ENCODE data around the gene SLC25A27. TPM values are rescaled to one million over a fixed set of nuclear protein-coding genes. Genes with fewer than 3 reads are reported as not detected.

SLC25A27 gene
- polyA plus RNA-seq, 3 donors = 0.34 to 1.7 TPM; not detected in 1

DNA sequence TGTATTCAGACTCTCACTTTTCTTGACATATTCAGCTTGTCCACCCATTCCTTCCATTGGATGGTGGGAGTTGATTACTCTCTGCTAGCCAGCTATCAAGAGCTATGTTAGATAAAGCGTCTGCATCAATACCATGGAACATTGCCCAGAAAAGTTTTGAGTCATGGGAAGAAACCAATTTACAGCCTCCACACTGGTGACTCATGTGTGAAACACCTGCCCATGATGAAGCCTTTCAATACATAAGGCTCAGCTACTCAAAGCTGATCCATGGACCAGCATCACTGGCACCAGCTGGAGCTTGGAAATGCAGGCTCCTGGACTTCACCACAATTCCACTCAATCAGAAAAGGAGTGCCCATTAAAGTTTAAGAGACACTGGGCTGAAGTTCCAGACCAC, 66.3 kb downstream of the SLC25A27 start:
- no peak overlapping the region for H3K4me3 ChIP-seq (replicated peaks in 1 of 3; ENCODE audit: low read depth in 2 of 3, low read length in 3 of 3)
- H3K79me2 ChIP-seq (ENCODE audit: insufficient read depth, low read length) = no peaks in the 10 kb centered on the region
- intact Hi-C loops (cut with micrococcal nuclease) = loop anchor here in 1 of 2 donors (5.0 kb wide), 1 partner anchor 53 kb away; no protein-coding TSS in a partner anchor
- no peak overlapping the region for H3K4me2 ChIP-seq (replicated peaks; ENCODE audit: extremely low read depth, low read length, poor library complexity, severe bottlenecking)
- peaks cover 13 to 15% of the 10 kb centered on the region in 2 donors for H3K36me3 ChIP-seq (replicated peaks in 1 of 2; ENCODE audit: control insufficient read depth in 1 of 2, insufficient read depth in 2 of 2, low read length in 2 of 2)
- Mint-ChIP-seq H3K36me3 (peaks cover 28 to 49% of the 10 kb centered on the region in 2 donors), H3K9me3 (peaks cover 0 to 2% (median 0%) of the 10 kb centered on the region in 7 donors), H3K27me3 (ENCODE audit: low read depth in 3 of 3) (no peaks in the 10 kb centered on the region), H3K4me3 (no peak overlapping the region), H3K4me1 (peaks cover 47% of the 10 kb centered on the region), H3K27ac (peak overlapping the region in 1 of 7 donors; percentile 21)
- no peak overlapping the region for H2AFZ ChIP-seq (ENCODE audit: insufficient read depth, low read depth, low read length, poor library complexity, severe bottlenecking)
- no peak overlapping the region for H3K27ac ChIP-seq (ENCODE audit: low read depth in 1 of 2, low read length in 2 of 2)
- peak in 1 of 3 donors; percentile 41 for DNase-seq
- H3K9ac ChIP-seq (ENCODE audit: insufficient read depth, low read length, poor library complexity, severe bottlenecking) = no peak overlapping the region
- H3K9me3 ChIP-seq (replicated peaks in 1 of 2; ENCODE audit: control insufficient read depth in 1 of 2, insufficient read depth in 1 of 2, low read length in 2 of 2) = no peaks in the 10 kb centered on the region
- TF ChIP-seq, protein P1, sequence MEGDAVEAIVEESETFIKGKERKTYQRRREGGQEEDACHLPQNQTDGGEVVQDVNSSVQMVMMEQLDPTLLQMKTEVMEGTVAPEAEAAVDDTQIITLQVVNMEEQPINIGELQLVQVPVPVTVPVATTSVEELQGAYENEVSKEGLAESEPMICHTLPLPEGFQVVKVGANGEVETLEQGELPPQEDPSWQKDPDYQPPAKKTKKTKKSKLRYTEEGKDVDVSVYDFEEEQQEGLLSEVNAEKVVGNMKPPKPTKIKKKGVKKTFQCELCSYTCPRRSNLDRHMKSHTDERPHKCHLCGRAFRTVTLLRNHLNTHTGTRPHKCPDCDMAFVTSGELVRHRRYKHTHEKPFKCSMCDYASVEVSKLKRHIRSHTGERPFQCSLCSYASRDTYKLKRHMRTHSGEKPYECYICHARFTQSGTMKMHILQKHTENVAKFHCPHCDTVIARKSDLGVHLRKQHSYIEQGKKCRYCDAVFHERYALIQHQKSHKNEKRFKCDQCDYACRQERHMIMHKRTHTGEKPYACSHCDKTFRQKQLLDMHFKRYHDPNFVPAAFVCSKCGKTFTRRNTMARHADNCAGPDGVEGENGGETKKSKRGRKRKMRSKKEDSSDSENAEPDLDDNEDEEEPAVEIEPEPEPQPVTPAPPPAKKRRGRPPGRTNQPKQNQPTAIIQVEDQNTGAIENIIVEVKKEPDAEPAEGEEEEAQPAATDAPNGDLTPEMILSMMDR (IDR thresholded peaks at IDR 0.05) = no peak
- H4K20me1 ChIP-seq (ENCODE audit: insufficient read depth, low read length) = no peaks in the 10 kb centered on the region
- WGBS (ENCODE audit: insufficient coverage) = 100% methylated on average over 1 of the region's 1 CpG
- H3K4me1 ChIP-seq (ENCODE audit: control insufficient read depth in 1 of 2, insufficient read depth in 2 of 2, low read length in 2 of 2) = peaks cover 42 to 48% of the 10 kb centered on the region in 2 donors
- H3K27me3 ChIP-seq (ENCODE audit: control insufficient read depth in 2 of 2, insufficient read depth in 2 of 2, low read length in 2 of 2) = no peaks in the 10 kb centered on the region

DNA sequence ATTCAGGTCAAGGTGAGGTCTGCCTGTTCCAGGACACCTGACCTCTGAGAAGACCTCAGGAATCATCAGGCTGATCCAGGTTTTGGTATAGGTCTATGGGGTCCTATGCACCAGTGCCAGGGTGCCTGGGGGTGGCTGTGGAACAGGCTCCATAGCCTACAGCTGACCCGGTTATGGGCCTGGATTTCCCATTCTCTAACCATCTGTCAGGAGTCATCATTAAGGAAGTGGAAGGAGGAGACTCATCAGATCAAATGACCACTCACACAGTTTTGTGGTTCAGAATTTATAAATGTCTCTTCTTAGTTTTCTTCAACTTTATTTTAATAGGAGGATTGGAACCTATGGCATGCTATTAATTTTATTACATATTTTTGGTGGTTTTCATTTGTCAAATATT, 67.6 kb downstream of the SLC25A27 start:
- Mint-ChIP-seq H3K36me3 (peaks cover 28 to 49% of the 10 kb centered on the region in 2 donors), H3K4me3 (no peak overlapping the region), H3K27me3 (ENCODE audit: low read depth in 3 of 3) (no peaks in the 10 kb centered on the region), H3K4me1 (peaks cover 34% of the 10 kb centered on the region), H3K27ac (no peak overlapping the region), H3K9me3 (peaks cover 0 to 2% (median 0%) of the 10 kb centered on the region in 7 donors)
- no CpG with 5 or more reads among the region's 1 CpG for WGBS (ENCODE audit: insufficient coverage)
- TF ChIP-seq, protein P1 (IDR thresholded peaks at IDR 0.05) = no peak
- no peaks in the 10 kb centered on the region for H4K20me1 ChIP-seq (ENCODE audit: insufficient read depth, low read length)
- no peaks in the 10 kb centered on the region for H3K79me2 ChIP-seq (ENCODE audit: insufficient read depth, low read length)
- H3K36me3 ChIP-seq (replicated peaks in 1 of 2; ENCODE audit: control insufficient read depth in 1 of 2, insufficient read depth in 2 of 2, low read length in 2 of 2) = peaks cover 13 to 15% of the 10 kb centered on the region in 2 donors
- no peaks in the 10 kb centered on the region for H3K9me3 ChIP-seq (replicated peaks in 1 of 2; ENCODE audit: control insufficient read depth in 1 of 2, insufficient read depth in 1 of 2, low read length in 2 of 2)
- H3K4me3 ChIP-seq (replicated peaks in 1 of 3; ENCODE audit: low read depth in 2 of 3, low read length in 3 of 3) = no peak overlapping the region
- no peaks in the 10 kb centered on the region for H3K27me3 ChIP-seq (ENCODE audit: control insufficient read depth in 2 of 2, insufficient read depth in 2 of 2, low read length in 2 of 2)
- H3K27ac ChIP-seq (ENCODE audit: low read depth in 1 of 2, low read length in 2 of 2) = no peak overlapping the region
- peaks cover 30 to 35% of the 10 kb centered on the region in 2 donors for H3K4me1 ChIP-seq (ENCODE audit: control insufficient read depth in 1 of 2, insufficient read depth in 2 of 2, low read length in 2 of 2)
- no peak overlapping the region for H3K4me2 ChIP-seq (replicated peaks; ENCODE audit: extremely low read depth, low read length, poor library complexity, severe bottlenecking)
- H3K9ac ChIP-seq (ENCODE audit: insufficient read depth, low read length, poor library complexity, severe bottlenecking) = no peak overlapping the region
- peak in 1 of 3 donors; percentile 14 for DNase-seq
- H2AFZ ChIP-seq (ENCODE audit: insufficient read depth, low read depth, low read length, poor library complexity, severe bottlenecking) = no peak overlapping the region
- intact Hi-C loops (cut with micrococcal nuclease) = no loop called here

Other genes starting within 250 kb of the SLC25A27 start
- gene RCAN2, start 161.5 kb upstream of the SLC25A27 start, polyA plus RNA-seq = not detected
- gene CYP39A1, start 157 bp upstream of the SLC25A27 start, polyA plus RNA-seq = not detected
- gene TDRD6, start 34.9 kb downstream of the SLC25A27 start, polyA plus RNA-seq = under 1 TPM in 2 of 3 donors, not detected in 1; 0.29 to 0.94 TPM
- gene PLA2G7, start 82.4 kb downstream of the SLC25A27 start, polyA plus RNA-seq = 10 to 100 TPM; 10.2 to 53.5 (median 24.4) TPM
- not detected for gene ANKRD66, start 94.0 kb downstream of the SLC25A27 start, polyA plus RNA-seq
- under 1 TPM; 0.05 to 0.10 (median 0.07) TPM for gene MEP1A, start 140.4 kb downstream of the SLC25A27 start, polyA plus RNA-seq

All from CD14-positive monocyte (primary cell).